IMR-90 (cell line): ENCODE measurements around the gene PRKN. TPM values are rescaled to one million over a fixed set of nuclear protein-coding genes. Genes with fewer than 3 reads are reported as not detected.

Experiments
- ATAC-seq: fragments of 200-7000 bp; cut with Tn5 transposase; 2 replicates; pipeline ENCODE4 v1.9.1; 2020; ENCODE audit warnings: low read depth, mild to moderate bottlenecking, moderate library complexity
- BruUV-seq: library from RNA; stranded (reverse); fragments of 400-500 nt; replicated peaks from 2 replicates; lab custom pipeline; 2021; lab: Mats Ljungman, UMichigan
- CTCF ChIA-PET: fragments of 300-600 bp; formaldehyde crosslinking; extraction: SDS; loops from one replicate; lab custom pipeline; 2021; ENCODE audit warnings: antibody characterized with exemption; lab: Yijun Ruan, JAX
- POLR2A ChIA-PET: fragments of 300-600 bp; sonication (Branson Sonifier 250); formaldehyde crosslinking; loops from one replicate; lab custom pipeline; 2022; ENCODE audit warnings: antibody characterized with exemption; ENCODE audit not compliant: unreplicated experiment; lab: Charles Lee
- DNase-seq: peaks from one replicate; pipeline ENCODE4 v3.0.0; 2013
- H2AFZ ChIP-seq: replicated peaks from 2 replicates; pipeline ENCODE3; 2013; ENCODE audit warnings: low read length, mild to moderate bottlenecking; ENCODE audit not compliant: poor library complexity
- H2AK5ac ChIP-seq: 2 replicates; pipeline ENCODE4 v1.6.1; 2013; ENCODE audit warnings: low read depth, low read length, inconsistent platforms
- H2AK9ac ChIP-seq: replicated peaks from 2 replicates; pipeline ENCODE3; 2013; ENCODE audit warnings: mild to moderate bottlenecking, low read depth, low read length, moderate library complexity; ENCODE audit not compliant: poor library complexity
- H2BK120ac ChIP-seq: 2 replicates; pipeline ENCODE4 v1.6.1; 2013; ENCODE audit warnings: low read depth, low read length, inconsistent platforms
- H2BK15ac ChIP-seq: 3 replicates; pipeline ENCODE4 v1.6.1; 2013; ENCODE audit warnings: low read depth, low read length, inconsistent platforms
- H2BK20ac ChIP-seq: 2 replicates; pipeline ENCODE4 v1.6.1; 2013; ENCODE audit warnings: low read depth, mild to moderate bottlenecking, inconsistent platforms, low read length, moderate library complexity
- H2BK5ac ChIP-seq: 2 replicates; pipeline ENCODE4 v1.6.1; 2013; ENCODE audit warnings: mild to moderate bottlenecking, low read depth, low read length, inconsistent platforms; ENCODE audit not compliant: poor library complexity, severe bottlenecking
- H3K14ac ChIP-seq: replicated peaks from 2 replicates; pipeline ENCODE4 v1.6.1; 2013; ENCODE audit warnings: low read depth, low read length, inconsistent platforms
- H3K18ac ChIP-seq: 2 replicates; pipeline ENCODE4 v1.6.1; 2013; ENCODE audit warnings: low read depth, low read length, control low read depth
- H3K23ac ChIP-seq: 2 replicates; pipeline ENCODE4 v1.6.1; 2013; ENCODE audit warnings: low read depth, low read length, inconsistent platforms
- H3K27ac ChIP-seq: 2 replicates; pipeline ENCODE4 v1.5.1; 2013; ENCODE audit warnings: mild to moderate bottlenecking, control low read depth, low read length; ENCODE audit not compliant: insufficient read depth
- H3K27me3 ChIP-seq: 2 replicates; pipeline ENCODE4 v1.6.1; 2013; ENCODE audit warnings: low read length; ENCODE audit not compliant: control insufficient read depth, insufficient read depth
- H3K36me3 ChIP-seq: 2 replicates; pipeline ENCODE4 v1.6.1; 2013; ENCODE audit warnings: low read length, mixed read lengths; ENCODE audit not compliant: control insufficient read depth, insufficient read depth
- H3K4ac ChIP-seq: 2 replicates; pipeline ENCODE4 v1.6.1; 2013; ENCODE audit warnings: low read depth, low read length, inconsistent platforms
- H3K4me1 ChIP-seq: 2 replicates; pipeline ENCODE4 v1.6.1; 2013; ENCODE audit warnings: low read length, mixed read lengths; ENCODE audit not compliant: control insufficient read depth, insufficient read depth
- H3K4me2 ChIP-seq: 2 replicates; pipeline ENCODE4 v1.6.1; 2013; ENCODE audit warnings: low read depth, mild to moderate bottlenecking, control low read depth, low read length, moderate library complexity
- H3K4me3 ChIP-seq: 2 replicates; pipeline ENCODE4 v1.5.1; 2013; ENCODE audit warnings: low read depth, mild to moderate bottlenecking, control low read depth, low read length, moderate library complexity; ENCODE audit not compliant: insufficient read depth
- H3K56ac ChIP-seq: 2 replicates; pipeline ENCODE4 v1.6.1; 2013; ENCODE audit warnings: low read length, inconsistent platforms; ENCODE audit not compliant: insufficient read depth; ENCODE audit errors: extremely low read depth
- H3K79me1 ChIP-seq, 2 experiments: 2 replicates each; pipeline ENCODE4 v1.6.1; 2013; ENCODE audit warnings: low read length in 2 of 2, inconsistent platforms in 1 of 2, low read depth in 1 of 2
- H3K9ac ChIP-seq: 2 replicates; pipeline ENCODE4 v1.6.1; 2013; ENCODE audit warnings: low read depth, low read length, control low read depth
- H3K9me1 ChIP-seq: 2 replicates; pipeline ENCODE4 v1.6.1; 2013; ENCODE audit warnings: low read length, inconsistent platforms; ENCODE audit not compliant: insufficient read depth
- H3K9me3 ChIP-seq: 2 replicates; pipeline ENCODE4 v1.6.1; 2013; ENCODE audit warnings: low read length; ENCODE audit not compliant: control insufficient read depth, insufficient read depth
- H4K20me1 ChIP-seq: 2 replicates; pipeline ENCODE4 v1.6.1; 2013; ENCODE audit warnings: low read length, inconsistent platforms; ENCODE audit not compliant: insufficient read depth
- H4K5ac ChIP-seq: 2 replicates; pipeline ENCODE4 v1.6.1; 2013; ENCODE audit warnings: mild to moderate bottlenecking, low read depth, low read length, control low read depth
- H4K8ac ChIP-seq, 2 experiments: 2 replicates each; pipeline ENCODE4 v1.6.1; 2013; ENCODE audit warnings: low read depth in 2 of 2, low read length in 2 of 2, control low read depth in 1 of 2, inconsistent platforms in 1 of 2
- H4K91ac ChIP-seq: 2 replicates; pipeline ENCODE4 v1.6.1; 2013; ENCODE audit warnings: low read depth, low read length, inconsistent platforms; ENCODE audit not compliant: insufficient read depth
- MAZ ChIP-seq: IDR thresholded peaks from 2 replicates; pipeline ENCODE4 v1.6.1; 2012; ENCODE audit warnings: low read depth, mild to moderate bottlenecking, low read length, improper control_type of control experiment, moderate library complexity, borderline replicate concordance
- MXI1 ChIP-seq: IDR thresholded peaks from 2 replicates; pipeline ENCODE4 v1.6.1; 2012; ENCODE audit warnings: low read depth, mild to moderate bottlenecking, low read length, moderate library complexity, borderline replicate concordance
- NFE2L2 ChIP-seq: fragments of 150-350 bp; IDR thresholded peaks from 2 replicates; pipeline ENCODE4 v1.6.1; 2016; ENCODE audit warnings: low read depth, mild to moderate bottlenecking, low read length
- SMC3 ChIP-seq: fragments of 150-350 bp; IDR thresholded peaks from 2 replicates; pipeline ENCODE4 v1.6.1; 2016; ENCODE audit warnings: low read depth, mild to moderate bottlenecking, antibody characterized with exemption, low read length, moderate library complexity
- WGBS, 2 experiments: methylation state at CpG; one replicate each; pipeline versions ENCODE4 v1.1.5 to v1.1.7; 2013; ENCODE audit warnings: missing lambda C conversion rate in 2 of 2; ENCODE audit not compliant: insufficient read length in 1 of 2; ENCODE audit errors: extremely low coverage in 2 of 2; 5-methylcytosine and 5-hydroxymethylcytosine counted together
- dilution Hi-C: fragments of 300-500 bp; cut with HindIII; formaldehyde crosslinking; loops from one replicate; pipeline ENCODE4 v1.14.3; 2018; ENCODE audit warnings: low sequenced_read_pairs; ENCODE audit not compliant: unreplicated experiment
- in situ Hi-C: fragments of 300-500 bp; cut with MboI; formaldehyde crosslinking; loops from 3 replicates; pipeline ENCODE4 v1.14.3; 2019; ENCODE audit warnings: low sequenced_read_pairs, inconsistent platforms, mixed read lengths
- intact Hi-C: fragments of 100-400 bp; cut with micrococcal nuclease; formaldehyde crosslinking; loops from 2 replicates; pipeline ENCODE4 v1.10.0; 2022
- polyA plus RNA-seq, 3 experiments: library from polyadenylated mRNA; depleted of rRNA; stranded (reverse); fragments of >200 nt; gene quantifications; 2 replicates each; pipeline ENCODE4 v1.2.3, GENCODE V29; 2012; ENCODE audit warnings: low replicate concordance in 1 of 3
- total RNA-seq: library from RNA; depleted of rRNA; stranded (reverse); fragments of >200 nt; gene quantifications from 2 replicates; pipeline ENCODE4 v1.2.3, GENCODE V29; 2012

The PRKN gene
- total and polyA plus RNA-seq, 2 of the 4 experiments (the other 2 are of a cell fraction): 0.15 to 0.18 TPM

DNA sequence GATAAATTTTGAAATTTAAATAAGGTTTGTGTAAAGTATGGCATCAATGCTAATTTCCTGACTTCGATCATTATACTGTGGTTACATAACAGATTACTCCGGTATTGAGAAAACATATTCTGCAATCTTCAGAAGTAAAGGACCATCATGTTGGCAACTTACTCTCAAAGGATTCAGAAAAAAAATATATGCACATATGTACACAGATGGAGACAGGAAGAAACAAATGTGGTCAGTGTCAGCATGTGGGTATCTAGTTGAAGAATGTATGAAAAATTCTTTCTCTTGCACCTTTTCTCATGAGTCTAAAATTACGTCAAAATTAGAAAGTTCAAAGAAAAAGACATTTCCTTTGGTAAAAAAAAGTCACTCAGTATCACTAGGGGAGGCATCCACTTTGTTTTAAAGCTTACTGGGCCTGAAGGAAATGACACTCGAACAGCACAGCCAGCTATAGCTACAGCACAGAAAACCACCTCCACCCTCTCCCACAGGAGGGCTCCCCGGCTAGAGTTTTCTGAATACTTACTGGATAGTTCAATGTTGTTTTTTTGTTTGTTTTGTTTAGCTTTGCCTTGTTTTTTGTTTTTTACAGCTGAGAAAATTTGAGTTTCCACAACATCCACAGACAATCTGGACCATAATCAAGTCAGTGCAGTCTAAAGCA lies 1136.5 kb downstream of the PRKN start:
- H3K14ac ChIP-seq: no peak overlapping the region
- H3K9me3 ChIP-seq: peaks cover 19% of the 10 kb centered on the region
- H4K91ac ChIP-seq: no peak overlapping the region
- DNase-seq (no peak), ATAC-seq (no peak)
- no peak overlapping the region for H3K4ac ChIP-seq
- ChIA-PET CTCF (no interaction called here), POLR2A (no interaction called here)
- no peak overlapping the region for H3K4me3 ChIP-seq
- dilution Hi-C loops: no loop called here
- H3K27ac ChIP-seq: no peak overlapping the region
- H2BK15ac ChIP-seq: no peak overlapping the region
- intact Hi-C loops: no loop called here
- no peak overlapping the region for H2AFZ ChIP-seq
- no peak overlapping the region for H3K23ac ChIP-seq
- TF ChIP-seq MAZ: no peak
- TF ChIP-seq SMC3: no peak
- TF ChIP-seq NFE2L2: no peak
- no peak for TF ChIP-seq MXI1
- no peak overlapping the region for H4K5ac ChIP-seq
- H2BK120ac ChIP-seq: no peak overlapping the region
- no peaks in the 10 kb centered on the region for H3K27me3 ChIP-seq
- no TSS peak for BruUV-seq
- no CpG with 5 or more reads among the region's 5 CpGs for WGBS, 2 experiments
- no peak overlapping the region for H3K4me2 ChIP-seq
- no peak overlapping the region for H4K8ac ChIP-seq
- no peaks in the 10 kb centered on the region for H3K79me1 ChIP-seq
- H3K36me3 ChIP-seq: no peaks in the 10 kb centered on the region
- no peak overlapping the region for H3K56ac ChIP-seq
- no peaks in the 10 kb centered on the region for H4K20me1 ChIP-seq
- H2AK9ac ChIP-seq: no peak overlapping the region
- H2BK20ac ChIP-seq: no peak overlapping the region
- H3K4me1 ChIP-seq: no peaks in the 10 kb centered on the region
- H2AK5ac ChIP-seq: no peak overlapping the region
- no peaks in the 10 kb centered on the region for H3K9me1 ChIP-seq
- H3K9ac ChIP-seq: no peak overlapping the region
- no peak overlapping the region for H2BK5ac ChIP-seq
- no peak overlapping the region for H3K18ac ChIP-seq
- in situ Hi-C loops: no loop called here
